Measurements from ENCODE around the gene EHF.
"Not testable (repeated sequence)": the region's sequence is repeated elsewhere in the genome, so short reads cannot be mapped to it uniquely, and the experiment has no call there.

The EHF gene

DNA sequence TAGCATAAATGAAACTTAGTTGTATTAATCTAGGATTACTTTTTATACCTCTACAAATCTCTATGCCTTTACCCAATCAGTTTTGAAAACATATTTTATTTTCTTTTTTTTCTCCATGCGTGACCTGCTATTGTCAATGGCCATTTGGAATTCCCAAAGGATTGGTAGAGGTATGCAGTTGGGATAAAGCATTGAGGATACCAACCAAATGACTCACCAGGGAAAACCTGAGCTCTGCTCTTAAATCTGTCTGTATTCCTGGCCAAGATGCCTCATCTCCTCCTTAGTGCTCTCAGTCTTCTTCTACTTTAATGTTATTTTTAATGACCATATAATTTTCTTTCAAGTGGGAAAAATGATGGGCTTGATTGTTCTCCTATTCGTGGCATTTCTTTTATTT lies 61.9 kb downstream of the EHF start:
- no peaks in the 10 kb centered on the region for H3K9me3 ChIP-seq (ENCODE audit: control insufficient read depth, low read length)
- no peaks in the 10 kb centered on the region for H3K79me2 ChIP-seq
- H3K27me3 ChIP-seq (ENCODE audit: control insufficient read depth, insufficient read depth, low read length): no peaks in the 10 kb centered on the region
- no peaks in the 10 kb centered on the region for H3K4me1 ChIP-seq
- no peak overlapping the region for H3K4me3 ChIP-seq (ENCODE audit: low read depth, low read length)
- no peak overlapping the region for H2AFZ ChIP-seq
- no peak overlapping the region for H3K4me2 ChIP-seq (ENCODE audit: low read length)
- no peak overlapping the region for H3K27ac ChIP-seq
- no peaks in the 10 kb centered on the region for H3K36me3 ChIP-seq (ENCODE audit: control insufficient read depth, insufficient read depth, low read length)
- TF ChIP-seq, protein P1, sequence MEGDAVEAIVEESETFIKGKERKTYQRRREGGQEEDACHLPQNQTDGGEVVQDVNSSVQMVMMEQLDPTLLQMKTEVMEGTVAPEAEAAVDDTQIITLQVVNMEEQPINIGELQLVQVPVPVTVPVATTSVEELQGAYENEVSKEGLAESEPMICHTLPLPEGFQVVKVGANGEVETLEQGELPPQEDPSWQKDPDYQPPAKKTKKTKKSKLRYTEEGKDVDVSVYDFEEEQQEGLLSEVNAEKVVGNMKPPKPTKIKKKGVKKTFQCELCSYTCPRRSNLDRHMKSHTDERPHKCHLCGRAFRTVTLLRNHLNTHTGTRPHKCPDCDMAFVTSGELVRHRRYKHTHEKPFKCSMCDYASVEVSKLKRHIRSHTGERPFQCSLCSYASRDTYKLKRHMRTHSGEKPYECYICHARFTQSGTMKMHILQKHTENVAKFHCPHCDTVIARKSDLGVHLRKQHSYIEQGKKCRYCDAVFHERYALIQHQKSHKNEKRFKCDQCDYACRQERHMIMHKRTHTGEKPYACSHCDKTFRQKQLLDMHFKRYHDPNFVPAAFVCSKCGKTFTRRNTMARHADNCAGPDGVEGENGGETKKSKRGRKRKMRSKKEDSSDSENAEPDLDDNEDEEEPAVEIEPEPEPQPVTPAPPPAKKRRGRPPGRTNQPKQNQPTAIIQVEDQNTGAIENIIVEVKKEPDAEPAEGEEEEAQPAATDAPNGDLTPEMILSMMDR (IDR thresholded peaks at IDR 0.05): no peak
- H3K9ac ChIP-seq: no peak overlapping the region

DNA sequence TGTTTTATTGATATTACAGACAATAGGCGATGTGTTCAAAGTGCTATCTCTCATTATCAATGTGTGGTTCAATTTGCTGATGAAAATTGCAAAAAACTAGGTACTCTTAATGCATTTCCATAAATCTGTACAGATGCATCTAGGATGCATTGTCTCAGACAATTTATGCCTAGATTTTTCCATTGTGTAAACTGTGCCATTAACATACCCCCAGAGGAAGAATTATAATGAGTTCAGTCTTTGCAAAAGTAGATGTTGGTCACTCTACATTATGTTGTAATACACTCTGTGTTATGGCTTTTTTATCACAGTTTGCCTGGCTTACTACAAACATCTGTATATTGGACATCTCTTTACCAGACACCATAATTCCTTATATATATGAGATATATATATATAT lies 62.5 kb downstream of the EHF start:
- Histone ChIP-seq H3K4me1 (no peaks in the 10 kb centered on the region), H3K27me3 (ENCODE audit: control insufficient read depth, insufficient read depth, low read length) (no peaks in the 10 kb centered on the region)

DNA sequence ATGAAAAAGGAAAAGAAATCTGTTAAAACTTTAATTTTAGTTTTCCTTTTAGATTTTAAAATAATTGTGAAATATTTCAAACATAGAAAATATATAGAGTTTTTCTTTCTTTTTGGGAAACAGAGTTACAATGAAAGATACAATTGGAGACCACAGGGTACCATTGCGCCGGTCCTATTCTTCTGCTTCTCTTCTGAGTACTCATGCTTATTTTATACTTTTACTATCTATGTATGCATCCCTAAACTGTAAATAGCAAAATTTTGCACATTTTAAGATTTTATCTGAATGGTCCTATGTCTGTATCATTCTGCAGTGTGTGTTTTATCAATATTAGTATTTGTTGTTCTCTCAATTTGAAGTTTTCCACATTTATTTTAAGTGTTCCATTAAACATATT lies 65.0 kb downstream of the EHF start:
- Histone ChIP-seq H3K79me2 (no peaks in the 10 kb centered on the region), H2AFZ (no peak overlapping the region), H3K27me3 (ENCODE audit: control insufficient read depth, insufficient read depth, low read length) (no peaks in the 10 kb centered on the region), H3K4me3 (ENCODE audit: low read depth, low read length) (no peak overlapping the region), H3K27ac (no peak overlapping the region), H3K4me2 (ENCODE audit: low read length) (no peak overlapping the region), H3K36me3 (ENCODE audit: control insufficient read depth, insufficient read depth, low read length) (no peaks in the 10 kb centered on the region), H3K4me1 (no peaks in the 10 kb centered on the region), H3K9ac (no peak overlapping the region), H3K9me3 (ENCODE audit: control insufficient read depth, low read length) (no peaks in the 10 kb centered on the region)
- TF ChIP-seq, protein P1 (IDR thresholded peaks at IDR 0.05): no peak

More for the DNA sequence above, 62.5 kb downstream of the EHF start:
- Histone ChIP-seq H3K4me3 (ENCODE audit: low read depth, low read length) (no peak overlapping the region), H3K27ac (no peak overlapping the region), H3K36me3 (ENCODE audit: control insufficient read depth, insufficient read depth, low read length) (no peaks in the 10 kb centered on the region), H3K79me2 (no peaks in the 10 kb centered on the region), H2AFZ (no peak overlapping the region), H3K9ac (no peak overlapping the region), H3K9me3 (ENCODE audit: control insufficient read depth, low read length) (no peaks in the 10 kb centered on the region), H3K4me2 (ENCODE audit: low read length) (no peak overlapping the region)
- TF ChIP-seq, protein P1 (IDR thresholded peaks at IDR 0.05): no peak

DNA sequence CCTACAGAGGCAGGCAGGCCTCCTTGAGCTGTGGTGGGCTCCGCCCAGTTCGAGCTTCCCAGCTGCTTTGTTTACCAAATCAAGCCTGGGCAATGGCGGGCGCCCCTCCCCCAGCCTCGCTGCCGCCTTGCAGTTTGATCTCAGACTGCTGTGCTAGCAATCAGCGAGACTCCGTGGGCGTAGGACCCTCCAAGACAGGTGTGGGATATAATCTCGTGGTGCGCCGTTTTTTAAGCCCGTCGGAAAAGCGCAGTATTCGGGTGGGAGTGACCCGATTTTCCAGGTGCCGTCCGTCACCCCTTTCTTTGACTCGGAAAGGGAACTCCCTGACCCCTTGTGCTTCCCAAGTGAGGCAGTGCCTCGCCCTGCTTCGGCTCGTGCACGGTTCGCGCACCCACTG lies 71.4 kb downstream of the EHF start:
- H3K4me3 ChIP-seq (ENCODE audit: low read depth, low read length); H3K9ac ChIP-seq; H3K36me3 ChIP-seq (ENCODE audit: control insufficient read depth, insufficient read depth, low read length); H3K4me2 ChIP-seq (ENCODE audit: low read length); H3K9me3 ChIP-seq (ENCODE audit: control insufficient read depth, low read length); H3K27me3 ChIP-seq (ENCODE audit: control insufficient read depth, insufficient read depth, low read length); H3K27ac ChIP-seq; H3K4me1 ChIP-seq; H3K79me2 ChIP-seq; H2AFZ ChIP-seq: not testable (repeated sequence)

DNA sequence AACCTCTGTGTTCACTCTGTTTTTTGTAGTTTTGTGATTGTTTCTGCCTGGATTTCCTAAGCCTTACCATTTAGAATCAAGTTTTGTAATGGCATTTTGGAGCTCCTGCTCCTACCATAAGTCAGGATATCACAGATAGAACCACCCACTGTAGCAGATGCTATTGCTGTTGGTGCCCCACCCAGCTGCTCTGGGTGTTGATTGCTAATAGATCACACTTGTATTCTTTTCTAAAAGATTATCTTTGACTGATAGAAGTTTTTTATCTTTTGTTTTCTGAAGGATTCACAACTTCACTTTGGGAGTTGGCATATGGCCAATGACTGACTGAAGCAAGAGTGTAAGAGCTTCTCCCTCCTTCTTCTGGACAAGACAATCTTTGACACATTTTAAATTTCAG lies 76.0 kb downstream of the EHF start:
- no peak overlapping the region for H3K4me2 ChIP-seq (ENCODE audit: low read length)
- no peaks in the 10 kb centered on the region for H3K9me3 ChIP-seq (ENCODE audit: control insufficient read depth, low read length)
- no peak overlapping the region for H2AFZ ChIP-seq
- H3K4me3 ChIP-seq (ENCODE audit: low read depth, low read length): no peak overlapping the region
- TF ChIP-seq, protein P1 (IDR thresholded peaks at IDR 0.05): no peak
- no peaks in the 10 kb centered on the region for H3K27me3 ChIP-seq (ENCODE audit: control insufficient read depth, insufficient read depth, low read length)
- no peak overlapping the region for H3K9ac ChIP-seq
- no peaks in the 10 kb centered on the region for H3K4me1 ChIP-seq
- no peaks in the 10 kb centered on the region for H3K36me3 ChIP-seq (ENCODE audit: control insufficient read depth, insufficient read depth, low read length)
- no peak overlapping the region for H3K27ac ChIP-seq
- H3K79me2 ChIP-seq: no peaks in the 10 kb centered on the region
